Endothelial cell (in vitro differentiated cells): Measurements from ENCODE around the gene ERC1. TPM values are rescaled to one million over a fixed set of nuclear protein-coding genes. Genes with fewer than 3 reads are reported as not detected.

ENCODE experiments used
- DNase-seq: peaks from one replicate; pipeline ENCODE4 v3.0.0; 2021; ENCODE audit warnings: low spot score
- H3K27ac Mint-ChIP-seq: one replicate; pipeline ENCODE4 v1.8.0; 2021; ENCODE audit warnings: mixed read lengths, inconsistent platforms; ENCODE audit not compliant: unreplicated experiment
- H3K27me3 Mint-ChIP-seq: one replicate; pipeline ENCODE4 v1.8.0; 2021; ENCODE audit warnings: mild to moderate bottlenecking, moderate library complexity, mixed read lengths, inconsistent platforms; ENCODE audit not compliant: unreplicated experiment
- H3K36me3 Mint-ChIP-seq: one replicate; pipeline ENCODE4 v1.8.0; 2021; ENCODE audit warnings: mild to moderate bottlenecking, low read depth, mixed read lengths, inconsistent platforms; ENCODE audit not compliant: unreplicated experiment
- H3K4me1 Mint-ChIP-seq: one replicate; pipeline ENCODE4 v1.8.0; 2021; ENCODE audit warnings: mild to moderate bottlenecking, mixed read lengths, inconsistent platforms; ENCODE audit not compliant: unreplicated experiment
- H3K4me3 Mint-ChIP-seq: one replicate; pipeline ENCODE4 v1.8.0; 2021; ENCODE audit warnings: mild to moderate bottlenecking, mixed read lengths, inconsistent platforms; ENCODE audit not compliant: unreplicated experiment
- H3K9me3 Mint-ChIP-seq: one replicate; pipeline ENCODE4 v1.8.0; 2021; ENCODE audit warnings: mixed read lengths, inconsistent platforms; ENCODE audit not compliant: unreplicated experiment
- CTCF ChIP-seq: fragments of 200-600 bp; sonication (generic); IDR thresholded peaks from one replicate; pipeline ENCODE4 v1.5.0; 2021; ENCODE audit warnings: antibody characterized with exemption; ENCODE audit not compliant: unreplicated experiment
- total RNA-seq: library from RNA; stranded (reverse); fragmentation: NEBNext Ultra II Directional; extraction: Animal tissue kit (Norgen Biotek cat#: 25700); gene quantifications from one replicate; pipeline ENCODE4 v1.2.1, GENCODE V29; 2021; ENCODE audit not compliant: unreplicated experiment

The ERC1 gene
- total RNA-seq, 1 donor from 2014 or later: 57.9 TPM

GRCh38 chr12:1434296-1434955, 443.4 kb downstream of the ERC1 start:
- Mint-ChIP-seq H3K27me3 (peaks cover 2% of the 10 kb centered on the region), H3K4me1 (peaks cover 3% of the 10 kb centered on the region), H3K9me3 (no peaks in the 10 kb centered on the region), H3K36me3 (no peaks in the 10 kb centered on the region), H3K4me3 (no peak overlapping the region), H3K27ac (no peak overlapping the region)
- DNase-seq: no peak
- no peak for TF ChIP-seq CTCF

- no peak for DNase-seq
- Mint-ChIP-seq H3K27me3 (peaks cover 2% of the 10 kb centered on the region), H3K9me3 (no peaks in the 10 kb centered on the region), H3K4me3 (no peak overlapping the region), H3K4me1 (peaks cover 5% of the 10 kb centered on the region), H3K36me3 (no peaks in the 10 kb centered on the region), H3K27ac (peak overlapping the region; percentile 2)
- TF ChIP-seq CTCF: no peak
Observed at GRCh38 chr12:1435044-1435443, 444.0 kb downstream of the ERC1 start.

GRCh38 chr12:1435456-1435855, 444.4 kb downstream of the ERC1 start:
- Mint-ChIP-seq H3K27ac (no peak overlapping the region), H3K4me1 (peaks cover 5% of the 10 kb centered on the region), H3K36me3 (no peaks in the 10 kb centered on the region), H3K27me3 (peaks cover 2% of the 10 kb centered on the region), H3K9me3 (no peaks in the 10 kb centered on the region), H3K4me3 (no peak overlapping the region)
- DNase-seq: no peak
- TF ChIP-seq CTCF: no peak

- no peaks in the 10 kb centered on the region for H3K9me3 Mint-ChIP-seq
- no peak for DNase-seq
- no peak for TF ChIP-seq CTCF
- H3K27ac Mint-ChIP-seq: no peak overlapping the region
- peaks cover 5% of the 10 kb centered on the region for H3K4me1 Mint-ChIP-seq
- H3K4me3 Mint-ChIP-seq: no peak overlapping the region
- no peaks in the 10 kb centered on the region for H3K36me3 Mint-ChIP-seq
- H3K27me3 Mint-ChIP-seq: peaks cover 2% of the 10 kb centered on the region
Observed at GRCh38 chr12:1436015-1436414, 445.0 kb downstream of the ERC1 start.

- Mint-ChIP-seq H3K36me3 (no peaks in the 10 kb centered on the region), H3K9me3 (no peaks in the 10 kb centered on the region), H3K4me3 (no peak overlapping the region), H3K27me3 (peaks cover 2% of the 10 kb centered on the region), H3K27ac (no peak overlapping the region), H3K4me1 (peaks cover 5% of the 10 kb centered on the region)
- DNase-seq: no peak
- TF ChIP-seq CTCF: no peak
Observed at GRCh38 chr12:1436981-1437380, 446.0 kb downstream of the ERC1 start.
